SK-N-SH (cell line): Measurements from ENCODE around the gene BOC. TPM values are rescaled to one million over a fixed set of nuclear protein-coding genes. Genes with fewer than 3 reads are reported as not detected.

Experiments
- CTCF ChIA-PET: fragments of 300-600, 350-600 bp; formaldehyde crosslinking; extraction: SDS; loops from one replicate; lab custom pipeline; 2021; lab: Yijun Ruan, JAX
- POLR2A ChIA-PET: fragments of 350-600 bp; sonication (Branson Sonifier 250); formaldehyde crosslinking; extraction: SDS; loops from one replicate; lab custom pipeline; 2020; ENCODE audit warnings: antibody characterized with exemption, inconsistent platforms; lab: Yijun Ruan, JAX
- DNase-seq: peaks from one replicate; pipeline ENCODE4 v3.0.0; 2012
- H2AFZ ChIP-seq: fragments of 200-600 bp; sonication (generic); 2 replicates; pipeline ENCODE4 v1.8.1; 2016; ENCODE audit warnings: antibody characterized with exemption, mild to moderate bottlenecking, low read depth
- H3F3A ChIP-seq: fragments of 200-600 bp; sonication (generic); replicated peaks from 2 replicates; pipeline ENCODE3; 2016; ENCODE audit warnings: antibody characterized with exemption, mild to moderate bottlenecking; ENCODE audit not compliant: insufficient read depth
- H3K27ac ChIP-seq, 2 experiments: fragments of 200-500 bp in 1 of 2; fragments of 200-600 bp in 1 of 2; sonication (Bioruptor generic) in 1 of 2; sonication (generic), shearing (Covaris generic) in 1 of 2; 2 replicates each; pipeline versions ENCODE4 v1.5.1 to v1.6.1; 2014 to 2016; ENCODE audit warnings: low read depth in 2 of 2, inconsistent platforms in 1 of 2, low read length in 1 of 2, mild to moderate bottlenecking in 1 of 2, mixed read lengths in 1 of 2
- H3K27me3 ChIP-seq: fragments of 200-600 bp; sonication (generic), shearing (Covaris generic); 2 replicates; pipeline ENCODE4 v1.6.1; 2016; ENCODE audit warnings: mixed run types; ENCODE audit not compliant: insufficient read depth
- H3K36me3 ChIP-seq, 2 experiments: fragments of 200-500 bp in 1 of 2; fragments of 200-600 bp in 1 of 2; sonication (Bioruptor generic) in 1 of 2; sonication (generic) in 1 of 2; replicated peaks in 1 of 2; 2 replicates each; pipeline versions ENCODE3 to v1.5.1; 2014 to 2016; ENCODE audit warnings: low read length in 1 of 2, mild to moderate bottlenecking in 1 of 2; ENCODE audit not compliant: insufficient read depth in 2 of 2, control insufficient read depth in 1 of 2
- H3K4me1 ChIP-seq, 2 experiments: fragments of 200-500 bp in 1 of 2; fragments of 200-600 bp in 1 of 2; sonication (Bioruptor generic) in 1 of 2; sonication (generic), shearing (Covaris generic) in 1 of 2; 2 replicates each; pipeline versions ENCODE4 v1.5.1 to v1.6.1; 2014 to 2016; ENCODE audit warnings: low read depth in 1 of 2, low read length in 1 of 2, mixed run types in 1 of 2; ENCODE audit not compliant: insufficient read depth in 2 of 2, control insufficient read depth in 1 of 2
- H3K4me2 ChIP-seq: fragments of 200-600 bp; sonication (generic), shearing (Covaris generic); 2 replicates; pipeline ENCODE4 v1.6.1; 2017; ENCODE audit warnings: mixed run types
- H3K4me3 ChIP-seq, 2 experiments: fragments of 200-500 bp in 1 of 2; fragments of 200-600 bp in 1 of 2; sonication (Bioruptor generic) in 1 of 2; sonication (generic), shearing (Covaris generic) in 1 of 2; 2 replicates each; pipeline versions ENCODE4 v1.5.1 to v1.8.1; 2014 to 2016; ENCODE audit warnings: low read depth in 2 of 2, inconsistent platforms in 1 of 2, low read length in 1 of 2, mild to moderate bottlenecking in 1 of 2, mixed read lengths in 1 of 2, moderate library complexity in 1 of 2
- H3K79me2 ChIP-seq: fragments of 200-600 bp; sonication (generic); 2 replicates; pipeline ENCODE4 v1.8.1; 2017; ENCODE audit warnings: mild to moderate bottlenecking; ENCODE audit not compliant: insufficient read depth
- H3K9ac ChIP-seq: fragments of 200-600 bp; sonication (generic); 2 replicates; pipeline ENCODE4 v1.6.1; 2017; ENCODE audit warnings: mixed run types
- H3K9me2 ChIP-seq: fragments of 200-600 bp; sonication (generic); 2 replicates; pipeline ENCODE4 v1.6.1; 2017; ENCODE audit warnings: mixed run types
- H3K9me3 ChIP-seq: fragments of 200-600 bp; sonication (generic); 2 replicates; pipeline ENCODE4 v1.6.1; 2017; ENCODE audit warnings: mixed run types, mild to moderate bottlenecking, moderate library complexity
- H4K20me1 ChIP-seq: fragments of 200-600 bp; sonication (generic); 2 replicates; pipeline ENCODE4 v1.6.1; 2017; ENCODE audit warnings: mild to moderate bottlenecking, mixed run types; ENCODE audit not compliant: insufficient read depth
- ELF1 ChIP-seq: IDR thresholded peaks from 2 replicates; pipeline ENCODE4 v1.4.0; 2012
- EZH2phosphoT487 ChIP-seq: fragments of 200-600 bp; sonication (generic); IDR thresholded peaks from 2 replicates; pipeline ENCODE4 v1.6.1; 2017; ENCODE audit warnings: low read depth, mixed run types, mild to moderate bottlenecking, antibody characterized with exemption, moderate library complexity, borderline replicate concordance
- FOXM1 ChIP-seq: IDR thresholded peaks from 2 replicates; pipeline ENCODE4 v1.4.0; 2012; ENCODE audit warnings: low read depth, mild to moderate bottlenecking
- GABPA ChIP-seq: IDR thresholded peaks from 2 replicates; pipeline ENCODE4 v1.4.0; 2012; ENCODE audit warnings: low read depth, mild to moderate bottlenecking
- GATA2 ChIP-seq: sonication (generic); formaldehyde crosslinking; IDR thresholded peaks from 2 replicates; pipeline ENCODE4 v1.5.0; 2020; ENCODE audit warnings: mild to moderate bottlenecking, missing genetic modification reagents
- JUND ChIP-seq: IDR thresholded peaks from 2 replicates; pipeline ENCODE4 v1.4.0; 2012
- MXI1 ChIP-seq: IDR thresholded peaks from 2 replicates; pipeline ENCODE4 v1.6.1; 2012; ENCODE audit warnings: mild to moderate bottlenecking, low read depth, low read length, improper control_type of control experiment
- POLR2AphosphoS5 ChIP-seq: IDR thresholded peaks from 2 replicates; pipeline ENCODE4 v1.6.1; 2012; ENCODE audit warnings: low read depth, low read length
- RAD21 ChIP-seq: IDR thresholded peaks from 2 replicates; pipeline ENCODE4 v1.6.1; 2012; ENCODE audit warnings: mild to moderate bottlenecking, low read length
- RFX5 ChIP-seq: IDR thresholded peaks from 2 replicates; pipeline ENCODE4 v1.6.1; 2012; ENCODE audit warnings: mild to moderate bottlenecking, improper control_type of control experiment, low read length
- SIN3A ChIP-seq: IDR thresholded peaks from 2 replicates; pipeline ENCODE4 v1.6.1; 2012; ENCODE audit warnings: low read depth, mild to moderate bottlenecking, low read length, moderate library complexity, borderline replicate concordance
- TAF1 ChIP-seq: IDR thresholded peaks from 2 replicates; pipeline ENCODE4 v1.6.1; 2012; ENCODE audit warnings: low read depth, mild to moderate bottlenecking, low read length, moderate library complexity, borderline replicate concordance
- TCF12 ChIP-seq: IDR thresholded peaks from 2 replicates; pipeline ENCODE4 v1.4.0; 2012
- YY1 ChIP-seq: IDR thresholded peaks from 2 replicates; pipeline ENCODE4 v1.4.0; 2012; ENCODE audit warnings: low read depth, mild to moderate bottlenecking
- WGBS: methylation state at CpG from one replicate; pipeline ENCODE4 v1.1.6; 2017; ENCODE audit warnings: low lambda C conversion rate; 5-methylcytosine and 5-hydroxymethylcytosine counted together
- polyA plus RNA-seq, 3 experiments: library from polyadenylated mRNA; depleted of rRNA; stranded (reverse); fragments of >200 nt; gene quantifications; 2 replicates each; pipeline ENCODE4 v1.2.3, GENCODE V29; 2012
- TF ChIP-seq, protein P1 (sequence below): fragments of 150-350 bp; IDR thresholded peaks from 2 replicates; pipeline ENCODE4 v1.6.1; 2017; ENCODE audit warnings: antibody characterized with exemption, low read length, low read depth, borderline replicate concordance
- TF ChIP-seq, protein P2 (sequence below): IDR thresholded peaks from 2 replicates; pipeline ENCODE4 v1.4.0; 2012; ENCODE audit warnings: low read depth, borderline replicate concordance

The BOC gene
- polyA plus RNA-seq, 1 of the 3 experiments (the other 2 are of a cell fraction), result 6.6 TPM

DNA sequence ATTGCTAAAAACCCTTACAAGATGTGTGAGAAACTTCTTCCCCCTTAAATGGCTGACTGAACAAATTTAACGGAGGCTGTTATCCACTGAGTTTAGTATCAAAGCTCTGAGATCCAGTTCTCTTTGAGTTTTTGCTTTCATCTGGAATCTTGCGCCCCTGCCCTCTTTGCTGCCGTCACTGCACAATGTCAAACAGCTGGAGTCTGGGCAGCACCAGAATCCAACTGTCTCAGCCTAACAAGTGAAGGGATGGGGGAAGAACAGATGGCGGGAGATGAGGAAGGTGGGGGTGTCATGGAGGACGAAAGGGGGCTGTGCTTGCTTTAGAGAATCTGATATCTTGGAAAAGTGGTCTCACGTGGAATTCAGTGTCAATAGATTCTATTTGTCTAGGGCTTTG lies 7.0 kb upstream of the BOC start:
- WGBS, result 80% methylated on average over 6 of the region's 6 CpGs
- POLR2A ChIA-PET, result no interaction called here
- H2AFZ ChIP-seq, result no peak overlapping the region
- H3K9me2 ChIP-seq, result no peaks in the 10 kb centered on the region; the same call in 1 of the 2 replicates
- no peak overlapping the region for H3K4me3 ChIP-seq
- H3K9ac ChIP-seq, result no peak overlapping the region
- no peak overlapping the region for H3K27ac ChIP-seq
- H3K79me2 ChIP-seq, result no peaks in the 10 kb centered on the region
- H3K4me2 ChIP-seq, result no peak overlapping the region
- no peaks in the 10 kb centered on the region for H3K36me3 ChIP-seq
- H3K4me1 ChIP-seq, result peaks cover 0 to 2% of the 10 kb centered on the region in 2 experiments; a peak in 2 of 4 replicates
- no peaks in the 10 kb centered on the region for H3F3A ChIP-seq
- TF ChIP-seq ELF1, result no peak
- TF ChIP-seq, protein P1, sequence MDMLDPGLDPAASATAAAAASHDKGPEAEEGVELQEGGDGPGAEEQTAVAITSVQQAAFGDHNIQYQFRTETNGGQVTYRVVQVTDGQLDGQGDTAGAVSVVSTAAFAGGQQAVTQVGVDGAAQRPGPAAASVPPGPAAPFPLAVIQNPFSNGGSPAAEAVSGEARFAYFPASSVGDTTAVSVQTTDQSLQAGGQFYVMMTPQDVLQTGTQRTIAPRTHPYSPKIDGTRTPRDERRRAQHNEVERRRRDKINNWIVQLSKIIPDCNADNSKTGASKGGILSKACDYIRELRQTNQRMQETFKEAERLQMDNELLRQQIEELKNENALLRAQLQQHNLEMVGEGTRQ, result no peak
- TF ChIP-seq TCF12, result no peak
- TF ChIP-seq MXI1, result no peak
- no peak for TF ChIP-seq JUND
- TF ChIP-seq YY1, result no peak
- TF ChIP-seq TAF1, result no peak
- TF ChIP-seq RFX5, result no peak
- TF ChIP-seq POLR2AphosphoS5, result no peak
- no peaks in the 10 kb centered on the region for H3K27me3 ChIP-seq
- H4K20me1 ChIP-seq, result no peaks in the 10 kb centered on the region
- H3K9me3 ChIP-seq, result no peaks in the 10 kb centered on the region
- no peak for DNase-seq
- CTCF ChIA-PET, result interaction anchor here (0.8 to 1.6 kb wide), 4 partner anchors 9 to 84 kb away, joined by 3 to 4 read pairs (median 3); no protein-coding TSS in a partner anchor

DNA sequence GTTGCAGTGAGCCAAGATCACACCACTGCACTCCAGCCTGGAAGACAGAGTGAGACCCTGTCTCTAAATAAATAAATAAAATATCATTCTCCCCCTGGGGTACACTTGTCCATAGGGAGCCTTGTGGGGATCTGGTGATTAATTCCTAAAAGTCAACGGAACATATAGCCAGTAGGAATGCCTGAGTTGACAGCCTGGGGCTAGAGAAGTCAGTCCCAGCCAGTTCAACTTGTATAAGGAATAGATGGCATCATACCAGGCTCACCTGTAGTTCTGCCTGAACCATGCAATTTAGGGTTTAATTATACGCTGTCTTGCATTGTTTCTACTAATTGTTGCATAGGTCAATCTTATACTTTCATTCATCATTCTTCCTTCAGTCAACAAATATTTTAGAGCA lies 5.9 kb upstream of the BOC start:
- H3K4me3 ChIP-seq, result no peak overlapping the region
- no peaks in the 10 kb centered on the region for H4K20me1 ChIP-seq
- H3K9me3 ChIP-seq, result no peaks in the 10 kb centered on the region
- no peak for TF ChIP-seq TAF1
- no peak for TF ChIP-seq SIN3A
- TF ChIP-seq FOXM1, result no peak
- no peak for TF ChIP-seq GATA2 (CRISPR knock-in tag)
- no peak for TF ChIP-seq GABPA
- TF ChIP-seq RAD21, result no peak
- no peak for TF ChIP-seq TCF12
- TF ChIP-seq, protein P2, sequence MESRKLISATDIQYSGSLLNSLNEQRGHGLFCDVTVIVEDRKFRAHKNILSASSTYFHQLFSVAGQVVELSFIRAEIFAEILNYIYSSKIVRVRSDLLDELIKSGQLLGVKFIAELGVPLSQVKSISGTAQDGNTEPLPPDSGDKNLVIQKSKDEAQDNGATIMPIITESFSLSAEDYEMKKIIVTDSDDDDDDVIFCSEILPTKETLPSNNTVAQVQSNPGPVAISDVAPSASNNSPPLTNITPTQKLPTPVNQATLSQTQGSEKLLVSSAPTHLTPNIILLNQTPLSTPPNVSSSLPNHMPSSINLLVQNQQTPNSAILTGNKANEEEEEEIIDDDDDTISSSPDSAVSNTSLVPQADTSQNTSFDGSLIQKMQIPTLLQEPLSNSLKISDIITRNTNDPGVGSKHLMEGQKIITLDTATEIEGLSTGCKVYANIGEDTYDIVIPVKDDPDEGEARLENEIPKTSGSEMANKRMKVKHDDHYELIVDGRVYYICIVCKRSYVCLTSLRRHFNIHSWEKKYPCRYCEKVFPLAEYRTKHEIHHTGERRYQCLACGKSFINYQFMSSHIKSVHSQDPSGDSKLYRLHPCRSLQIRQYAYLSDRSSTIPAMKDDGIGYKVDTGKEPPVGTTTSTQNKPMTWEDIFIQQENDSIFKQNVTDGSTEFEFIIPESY, result no peak
- no peak for TF ChIP-seq EZH2phosphoT487
- TF ChIP-seq, all 33 proteins: peak for 0
- H3K79me2 ChIP-seq, result no peaks in the 10 kb centered on the region
- H3K4me2 ChIP-seq, result no peak overlapping the region
- H3K4me1 ChIP-seq, result peaks cover 0 to 4% of the 10 kb centered on the region in 2 experiments; a peak in 2 of 4 replicates
- no peaks in the 10 kb centered on the region for H3K36me3 ChIP-seq
- 86% methylated on average over 2 of the region's 2 CpGs for WGBS
- H3K9me2 ChIP-seq, result no peaks in the 10 kb centered on the region; the same call in 1 of the 2 replicates
- H3K9ac ChIP-seq, result no peak overlapping the region
- POLR2A ChIA-PET, result no interaction called here
- no peak overlapping the region for H2AFZ ChIP-seq
- no peaks in the 10 kb centered on the region for H3K27me3 ChIP-seq
- no peak overlapping the region for H3K27ac ChIP-seq
- CTCF ChIA-PET, result interaction anchor here (0.6 to 1.6 kb wide), 2 partner anchors 15 to 83 kb away, joined by 3 to 4 read pairs; no protein-coding TSS in a partner anchor
- H3F3A ChIP-seq, result no peaks in the 10 kb centered on the region
- no peak for DNase-seq
